Thyroid gland (tissue), 4 donors: ENCODE measurements around the gene HECTD4. TPM values are rescaled to one million over a fixed set of nuclear protein-coding genes. Genes with fewer than 3 reads are reported as not detected.
"Not testable (repeated sequence)": the region's sequence is repeated elsewhere in the genome, so short reads cannot be mapped to it uniquely, and the experiment has no call there.

ENCODE experiments used
- DNase-seq, 2 donors: peaks; one replicate each; pipeline ENCODE4 v3.0.0-alpha.2; 2019
- H3K27ac ChIP-seq, 3 donors: fragments of 200-600 bp; sonication (generic); 1 replicate in 2 of 3; 2 replicates in 1 of 3; pipeline ENCODE4 v1.5.1; 2016 to 2019; ENCODE audit warnings: mild to moderate bottlenecking in 1 of 3, moderate library complexity in 1 of 3
- H3K27me3 ChIP-seq: fragments of 200-600 bp; sonication (generic); one replicate; pipeline ENCODE4 v1.5.1; 2019
- H3K36me3 ChIP-seq, 2 donors: fragments of 200-600 bp; sonication (generic); one replicate each; pipeline ENCODE4 v1.5.1; 2016 to 2019
- H3K4me1 ChIP-seq, 2 donors: fragments of 200-600 bp; sonication (generic); one replicate each; pipeline ENCODE4 v1.5.1; 2017 to 2019
- H3K4me3 ChIP-seq, 3 donors: fragments of 200-600 bp; sonication (generic); replicated peaks in 1 of 3; 1 replicate in 2 of 3; 2 replicates in 1 of 3; pipeline ENCODE4 v1.5.1; 2016; ENCODE audit warnings: mild to moderate bottlenecking in 1 of 3
- H3K9me3 ChIP-seq: fragments of 200-600 bp; sonication (generic); one replicate; pipeline ENCODE4 v1.5.1; 2017
- POLR2A ChIP-seq, 2 donors: fragments of 450-650 bp; IDR thresholded peaks; one replicate each; pipeline ENCODE4 v1.6.1; 2017; ENCODE audit warnings: antibody characterized with exemption in 2 of 2, mild to moderate bottlenecking in 2 of 2, moderate library complexity in 1 of 2
- WGBS, 2 donors: methylation state at CpG; one replicate each; pipeline ENCODE4 v1.1.5; 2017; 5-methylcytosine and 5-hydroxymethylcytosine counted together
- intact Hi-C: fragments of 100-400 bp; cut with DNase I; formaldehyde crosslinking; loops from one replicate; pipeline ENCODE4 v1.15.1; 2023
- total RNA-seq, 4 donors: library from RNA; depleted of rRNA; stranded (reverse); fragments of >200 nt; gene quantifications; one replicate each; pipeline ENCODE4 v1.2.3, GENCODE V29; 2016
- TF ChIP-seq, protein P1 (sequence below), 6 experiments: fragments of 200-600 bp in 3 of 6; fragments of 450-650 bp in 3 of 6; sonication (generic) in 3 of 6; IDR thresholded peaks; one replicate each; pipeline ENCODE4 v1.5.1; 2016 to 2019; ENCODE audit warnings: antibody characterized with exemption in 6 of 6, mild to moderate bottlenecking in 2 of 6, inconsistent platforms in 1 of 6, moderate library complexity in 1 of 6

The HECTD4 gene
- total RNA-seq, 4 donors from 2014 or later, result 68.5 to 115 (median 79.6) TPM

DNA sequence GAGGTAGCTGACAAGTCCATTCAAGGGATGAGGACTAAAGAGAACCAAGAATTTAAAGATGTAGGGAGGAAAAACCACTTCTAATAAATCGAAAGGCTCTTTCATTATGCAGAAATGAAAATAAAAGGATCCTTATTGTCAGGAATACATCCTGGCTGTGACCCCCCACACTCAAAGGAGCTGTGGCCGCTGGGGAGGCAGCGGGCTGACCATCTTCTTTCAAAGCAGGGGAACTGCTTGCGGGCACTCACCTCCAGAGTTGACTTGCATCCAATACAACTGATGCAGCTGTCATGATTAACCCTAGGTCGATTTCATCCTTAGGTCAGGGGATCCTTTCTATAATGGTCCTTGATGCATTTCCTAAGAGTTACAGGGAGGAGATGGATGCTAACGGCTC, 221.6 kb downstream of the HECTD4 start:
- H3K36me3 ChIP-seq, result peaks cover 50 to 53% of the 10 kb centered on the region in 2 donors

GRCh38 chr12:112159146-112159541, 223.1 kb downstream of the HECTD4 start:
- WGBS, 2 donors, result 97 to 100% methylated on average over 6 of the region's 6 CpGs
- no peak for TF ChIP-seq POLR2A (IDR thresholded peaks at IDR 0.05)
- Histone ChIP-seq H3K4me1 (no peaks in the 10 kb centered on the region), H3K36me3 (peaks cover 50 to 53% of the 10 kb centered on the region in 2 donors), H3K27ac (no peak overlapping the region), H3K9me3 (no peaks in the 10 kb centered on the region), H3K4me3 (no peak overlapping the region), H3K27me3 (no peaks in the 10 kb centered on the region)
- intact Hi-C loops, result no loop called here
- no peak for DNase-seq

More for the DNA sequence above, 221.6 kb downstream of the HECTD4 start:
- 95% methylated on average over 6 of the region's 6 CpGs for WGBS, 2 donors
- H3K9me3 ChIP-seq, result no peaks in the 10 kb centered on the region
- H3K4me1 ChIP-seq, result no peaks in the 10 kb centered on the region
- no peak for TF ChIP-seq POLR2A (IDR thresholded peaks at IDR 0.05)
- TF ChIP-seq, protein P1, sequence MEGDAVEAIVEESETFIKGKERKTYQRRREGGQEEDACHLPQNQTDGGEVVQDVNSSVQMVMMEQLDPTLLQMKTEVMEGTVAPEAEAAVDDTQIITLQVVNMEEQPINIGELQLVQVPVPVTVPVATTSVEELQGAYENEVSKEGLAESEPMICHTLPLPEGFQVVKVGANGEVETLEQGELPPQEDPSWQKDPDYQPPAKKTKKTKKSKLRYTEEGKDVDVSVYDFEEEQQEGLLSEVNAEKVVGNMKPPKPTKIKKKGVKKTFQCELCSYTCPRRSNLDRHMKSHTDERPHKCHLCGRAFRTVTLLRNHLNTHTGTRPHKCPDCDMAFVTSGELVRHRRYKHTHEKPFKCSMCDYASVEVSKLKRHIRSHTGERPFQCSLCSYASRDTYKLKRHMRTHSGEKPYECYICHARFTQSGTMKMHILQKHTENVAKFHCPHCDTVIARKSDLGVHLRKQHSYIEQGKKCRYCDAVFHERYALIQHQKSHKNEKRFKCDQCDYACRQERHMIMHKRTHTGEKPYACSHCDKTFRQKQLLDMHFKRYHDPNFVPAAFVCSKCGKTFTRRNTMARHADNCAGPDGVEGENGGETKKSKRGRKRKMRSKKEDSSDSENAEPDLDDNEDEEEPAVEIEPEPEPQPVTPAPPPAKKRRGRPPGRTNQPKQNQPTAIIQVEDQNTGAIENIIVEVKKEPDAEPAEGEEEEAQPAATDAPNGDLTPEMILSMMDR (IDR thresholded peaks at IDR 0.05), result no peak
- H3K27ac ChIP-seq, result no peak overlapping the region
- no peaks in the 10 kb centered on the region for H3K27me3 ChIP-seq
- DNase-seq, result no peak
- no peak overlapping the region for H3K4me3 ChIP-seq
- intact Hi-C loops, result no loop called here

GRCh38 chr12:112158461-112159145, 223.6 kb downstream of the HECTD4 start:
- H3K36me3 ChIP-seq, result peaks cover 50 to 51% of the 10 kb centered on the region in 2 donors
- H3K27me3 ChIP-seq, H3K4me3 ChIP-seq, DNase-seq, intact Hi-C loops, H3K4me1 ChIP-seq, H3K27ac ChIP-seq, H3K9me3 ChIP-seq: not testable (repeated sequence)
- 91 to 99% methylated on average over 11 of the region's 11 CpGs for WGBS, 2 donors

DNA sequence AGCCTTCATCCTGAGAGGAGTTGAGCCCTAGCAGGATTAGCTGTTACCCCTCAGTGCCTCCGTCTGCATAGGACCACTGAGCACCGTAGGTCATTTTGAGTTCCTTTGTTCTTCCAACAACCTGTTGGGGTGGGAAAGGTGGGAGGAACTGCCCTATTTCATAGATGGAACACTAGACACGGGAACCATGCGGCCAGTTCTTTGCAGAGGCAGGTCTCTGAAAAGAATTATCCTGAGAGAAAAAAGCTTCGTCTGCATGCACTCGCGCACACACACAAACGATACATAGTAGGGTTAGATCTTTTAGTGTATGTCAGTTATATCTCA, 228.4 kb downstream of the HECTD4 start:
- no peak for DNase-seq
- no peaks in the 10 kb centered on the region for H3K4me1 ChIP-seq
- no peaks in the 10 kb centered on the region for H3K27me3 ChIP-seq
- no peak overlapping the region for H3K4me3 ChIP-seq
- intact Hi-C loops, result no loop called here
- H3K36me3 ChIP-seq, result peaks cover 47 to 53% of the 10 kb centered on the region in 2 donors
- 90 to 96% methylated on average over 8 of the region's 8 CpGs for WGBS, 2 donors
- TF ChIP-seq POLR2A (IDR thresholded peaks at IDR 0.05), result no peak
- TF ChIP-seq, protein P1 (IDR thresholded peaks at IDR 0.05), result no peak
- H3K27ac ChIP-seq, result no peak overlapping the region
- no peaks in the 10 kb centered on the region for H3K9me3 ChIP-seq

- DNase-seq, result no peak
- WGBS, 2 donors, result 80 to 85% methylated on average over 6 to 11 of the region's 11 CpGs
- TF ChIP-seq POLR2A (IDR thresholded peaks at IDR 0.05), result no peak
- TF ChIP-seq, protein P1 (IDR thresholded peaks at IDR 0.05), result no peak
- Histone ChIP-seq H3K27ac (no peak overlapping the region), H3K36me3 (peaks cover 42 to 53% of the 10 kb centered on the region in 2 donors), H3K9me3 (no peaks in the 10 kb centered on the region), H3K4me1 (no peaks in the 10 kb centered on the region), H3K4me3 (no peak overlapping the region), H3K27me3 (no peaks in the 10 kb centered on the region)
- intact Hi-C loops, result no loop called here
Observed at GRCh38 chr12:112153181-112153892, 228.9 kb downstream of the HECTD4 start.
